HL-60 (cell line): Measurements from ENCODE around the gene CARD19.

Experiments used
- CTCF ChIP-seq: IDR thresholded peaks from one replicate; pipeline ENCODE4 v1.5.1; 2011; ENCODE audit warnings: low read length, control low read depth, inconsistent platforms; ENCODE audit not compliant: insufficient read depth
- POLR2AphosphoS5 ChIP-seq: IDR thresholded peaks from 2 replicates; pipeline ENCODE4 v1.6.1; 2012; ENCODE audit warnings: low read depth
- REST ChIP-seq: IDR thresholded peaks from 2 replicates; pipeline ENCODE4 v1.6.1; 2012; ENCODE audit warnings: low read depth; ENCODE audit not compliant: insufficient replicate concordance

GRCh38 chr9:93096131-93096802 is at the start of gene CARD19:
- TF ChIP-seq CTCF (no peak), POLR2AphosphoS5 (no peak), REST (no peak)
